NCI-H2029 treated with DMSO at 0.1 percent for 48 hours (cell line): ENCODE measurements around the gene CCNG1.

ENCODE experiments used
- DNase-seq: peaks from one replicate; lab custom pipeline; 2025; lab: John Stamatoyannopoulos, UW

CCNG1 gene

GRCh38 chr5:163489745-163490075 is 52.3 kb downstream of the CCNG1 start:
- no peak for DNase-seq
